HCT116 (cell line): ENCODE measurements around the gene POC1B. TPM values are rescaled to one million over a fixed set of nuclear protein-coding genes. Genes with fewer than 3 reads are reported as not detected.

Source experiments
- ATAC-seq: fragments of 200-7000 bp; cut with Tn5 transposase; 2 replicates; pipeline ENCODE4 v1.9.1; 2020; ENCODE audit warnings: mild to moderate bottlenecking, moderate library complexity
- BruUV-seq: library from RNA; stranded (reverse); fragments of 400-500 nt; replicated peaks from 2 replicates; lab custom pipeline; 2021; lab: Mats Ljungman, UMichigan
- CTCF ChIA-PET: fragments of 300-600 bp; sonication (Branson Sonifier 250); formaldehyde crosslinking; loops from one replicate; lab custom pipeline; 2021; ENCODE audit warnings: antibody characterized with exemption; lab: Charles Lee
- POLR2A ChIA-PET: fragments of 300-600, 350-600 bp; sonication (Branson Sonifier 250); formaldehyde crosslinking; loops from one replicate; lab custom pipeline; 2021; ENCODE audit warnings: antibody characterized with exemption; lab: Charles Lee
- RAD21 ChIA-PET, 2 experiments: fragments of 300-600 bp; sonication (Branson Sonifier 250); formaldehyde crosslinking; loops; one replicate each; lab custom pipeline; 2023; ENCODE audit warnings: low total read pairs in 2 of 2; ENCODE audit not compliant: uncharacterized antibody in 2 of 2, unreplicated experiment in 2 of 2, low non-redundant PET in 1 of 2; lab: Charles Lee
- DNase-seq: peaks from one replicate; pipeline ENCODE4 v3.0.0-alpha.2; 2010; ENCODE audit warnings: low read depth, low spot score
- H2AFZ ChIP-seq: fragments of 200-600 bp; shearing (Covaris generic), sonication (generic); 2 replicates; pipeline ENCODE4 v1.6.1; 2017; ENCODE audit warnings: low read depth, mixed run types, mixed read lengths, antibody characterized with exemption, low read length; ENCODE audit not compliant: poor library complexity, severe bottlenecking
- H3K27ac ChIP-seq: 2 replicates; pipeline ENCODE4 v1.5.1; 2012; ENCODE audit warnings: low read depth, low read length
- H3K27me3 ChIP-seq: fragments of 200-600 bp; sonication (generic); 2 replicates; pipeline ENCODE4 v1.6.1; 2016; ENCODE audit warnings: mixed run types, low read length, mixed read lengths; ENCODE audit not compliant: insufficient read depth
- H3K36me3 ChIP-seq, 2 experiments: fragments of 200-500 bp in 1 of 2; fragments of 200-600 bp in 1 of 2; sonication (Bioruptor generic) in 1 of 2; sonication (generic) in 1 of 2; 2 replicates each; pipeline versions ENCODE4 v1.5.1 to v1.6.1; 2014 to 2016; ENCODE audit warnings: low read length in 2 of 2, inconsistent platforms in 1 of 2, mixed read lengths in 1 of 2, mixed run types in 1 of 2; ENCODE audit not compliant: insufficient read depth in 2 of 2, control insufficient read depth in 1 of 2
- H3K4me1 ChIP-seq, 2 experiments: fragments of 200-600 bp in 1 of 2; sonication (generic) in 1 of 2; 2 replicates each; pipeline versions ENCODE4 v1.5.1 to v1.6.1; 2012 to 2017; ENCODE audit warnings: low read length in 2 of 2, inconsistent platforms in 1 of 2, mild to moderate bottlenecking in 1 of 2, mixed read lengths in 1 of 2, mixed run types in 1 of 2, moderate library complexity in 1 of 2; ENCODE audit not compliant: insufficient read depth in 2 of 2, control insufficient read depth in 1 of 2
- H3K4me2 ChIP-seq: fragments of 200-600 bp; sonication (generic); 2 replicates; pipeline ENCODE4 v1.6.1; 2017; ENCODE audit warnings: mixed run types, low read length, mixed read lengths
- H3K4me3 ChIP-seq, 2 experiments: fragments of 200-600 bp in 1 of 2; sonication (generic) in 1 of 2; replicated peaks in 1 of 2; 2 replicates each; pipeline ENCODE4 v1.5.1; 2011 to 2016; ENCODE audit warnings: low read length in 2 of 2, control low read depth in 1 of 2, low read depth in 1 of 2, mild to moderate bottlenecking in 1 of 2, mixed read lengths in 1 of 2, mixed run types in 1 of 2
- H3K79me2 ChIP-seq: fragments of 200-600 bp; sonication (generic); 2 replicates; pipeline ENCODE4 v1.6.1; 2017; ENCODE audit warnings: mild to moderate bottlenecking, mixed run types, low read length, moderate library complexity, mixed read lengths; ENCODE audit not compliant: insufficient read depth
- H3K9ac ChIP-seq: fragments of 200-600 bp; sonication (generic); 2 replicates; pipeline ENCODE4 v1.6.1; 2016; ENCODE audit warnings: low read length, mixed read lengths
- H3K9me2 ChIP-seq: fragments of 200-600 bp; sonication (generic), shearing (Covaris generic); 2 replicates; pipeline ENCODE4 v1.6.1; 2017; ENCODE audit warnings: mixed run types, mild to moderate bottlenecking, moderate library complexity; ENCODE audit not compliant: insufficient read depth
- H3K9me3 ChIP-seq, 2 experiments: fragments of 200-500 bp in 1 of 2; fragments of 200-600 bp in 1 of 2; sonication (Bioruptor generic) in 1 of 2; sonication (generic) in 1 of 2; 2 replicates each; pipeline ENCODE4 v1.6.1; 2014 to 2017; ENCODE audit warnings: low read length in 2 of 2, mixed read lengths in 2 of 2, inconsistent platforms in 1 of 2, low read depth in 1 of 2, mild to moderate bottlenecking in 1 of 2, mixed run types in 1 of 2, moderate library complexity in 1 of 2; ENCODE audit not compliant: control insufficient read depth in 1 of 2, insufficient read depth in 1 of 2
- H4K20me1 ChIP-seq: fragments of 200-600 bp; sonication (generic), shearing (Covaris generic); 2 replicates; pipeline ENCODE4 v1.6.1; 2017; ENCODE audit warnings: mixed run types, mild to moderate bottlenecking, moderate library complexity; ENCODE audit not compliant: insufficient read depth
- ATF3 ChIP-seq: IDR thresholded peaks from 2 replicates; pipeline ENCODE4 v1.6.1; 2012
- EGR1 ChIP-seq: IDR thresholded peaks from 2 replicates; pipeline ENCODE4 v1.6.1; 2012; ENCODE audit warnings: low read depth
- EZH2 ChIP-seq: fragments of 200-600 bp; sonication (generic); IDR thresholded peaks from 2 replicates; pipeline ENCODE4 v1.6.1; 2017; ENCODE audit warnings: antibody characterized with exemption, mixed run types
- EZH2phosphoT487 ChIP-seq: fragments of 200-600 bp; IDR thresholded peaks from 2 replicates; pipeline ENCODE4 v1.6.1; 2018; ENCODE audit warnings: antibody characterized with exemption, borderline replicate concordance
- FOSL1 ChIP-seq: IDR thresholded peaks from 2 replicates; pipeline ENCODE4 v1.6.1; 2012; ENCODE audit warnings: low read depth
- JUND ChIP-seq: IDR thresholded peaks from 2 replicates; pipeline ENCODE4 v1.6.1; 2012
- RAD21 ChIP-seq: IDR thresholded peaks from 2 replicates; pipeline ENCODE4 v1.6.1; 2012; ENCODE audit warnings: low read depth, mild to moderate bottlenecking
- REST ChIP-seq: IDR thresholded peaks from 2 replicates; pipeline ENCODE4 v1.6.1; 2012; ENCODE audit warnings: low read depth
- SP1 ChIP-seq: IDR thresholded peaks from 2 replicates; pipeline ENCODE4 v1.6.1; 2012; ENCODE audit warnings: low read depth
- YY1 ChIP-seq: IDR thresholded peaks from 2 replicates; pipeline ENCODE4 v1.6.1; 2011; ENCODE audit warnings: low read length, low read depth, moderate library complexity, mild to moderate bottlenecking; ENCODE audit not compliant: insufficient replicate concordance; ENCODE audit errors: extremely low read depth
- ZFX ChIP-seq: fragments of 450-650 bp; IDR thresholded peaks from 2 replicates; pipeline ENCODE4 v1.6.1; 2017
- intact Hi-C: fragments of 100-400 bp; cut with micrococcal nuclease; formaldehyde crosslinking; loops from 2 replicates; pipeline ENCODE4 v1.10.0; 2022
- total RNA-seq: library from RNA; stranded (reverse); gene quantifications from one replicate; pipeline ENCODE4 v1.2.1, GENCODE V29; 2021; ENCODE audit not compliant: unreplicated experiment
- TF ChIP-seq, protein P1 (sequence below): IDR thresholded peaks from 2 replicates; pipeline ENCODE4 v1.6.1; 2011; ENCODE audit warnings: mild to moderate bottlenecking, low read length, moderate library complexity; ENCODE audit not compliant: insufficient replicate concordance; ENCODE audit errors: extremely low read depth

Gene POC1B
- total RNA-seq, 1 experiment from 2014 or later, result 14.3 TPM

DNA sequence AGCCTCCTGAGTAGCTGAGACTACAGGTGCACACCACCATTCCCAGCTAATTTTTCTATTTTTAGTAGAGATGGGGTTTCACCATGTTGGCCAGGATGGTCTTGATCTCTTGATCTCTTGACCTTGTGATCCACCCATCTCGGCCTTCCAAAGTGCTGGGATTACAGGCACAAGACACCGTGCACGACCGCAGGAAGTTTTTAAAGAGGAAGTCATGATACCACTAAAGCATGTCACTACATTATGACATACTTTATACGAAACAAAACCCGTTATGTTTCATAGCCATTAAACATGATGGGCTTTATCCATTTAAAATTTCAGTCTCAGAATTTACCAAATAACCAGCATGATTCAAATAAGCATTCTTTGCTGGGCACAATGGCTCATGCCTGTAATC lies 89.8 kb downstream of the POC1B start:
- Histone ChIP-seq H3K9ac (no peak overlapping the region), H3K4me3 (no peak overlapping the region), H3K79me2 (no peaks in the 10 kb centered on the region), H3K4me1 (peaks cover 0 to 12% of the 10 kb centered on the region in 2 experiments; a peak in 2 of 4 replicates), H3K27me3 (no peaks in the 10 kb centered on the region), H3K9me2 (no peaks in the 10 kb centered on the region), H3K9me3 (no peaks in the 10 kb centered on the region), H4K20me1 (no peaks in the 10 kb centered on the region), H3K4me2 (no peak overlapping the region), H3K36me3 (no peaks in the 10 kb centered on the region), H3K27ac (no peak overlapping the region), H2AFZ (no peak overlapping the region)
- intact Hi-C loops, result no loop called here
- DNase-seq (no peak), ATAC-seq (no peak)
- ChIA-PET CTCF (no interaction called here), POLR2A (no interaction called here), RAD21 (no interaction called here)
- BruUV-seq, result no TSS peak
- TF ChIP-seq EGR1 (no peak), FOSL1 (no peak), YY1 (no peak), EZH2phosphoT487 (no peak), REST (no peak), ATF3 (no peak), EZH2 (no peak), RAD21 (no peak), JUND (no peak), ZFX (no peak), SP1 (no peak)
- TF ChIP-seq, protein P1, sequence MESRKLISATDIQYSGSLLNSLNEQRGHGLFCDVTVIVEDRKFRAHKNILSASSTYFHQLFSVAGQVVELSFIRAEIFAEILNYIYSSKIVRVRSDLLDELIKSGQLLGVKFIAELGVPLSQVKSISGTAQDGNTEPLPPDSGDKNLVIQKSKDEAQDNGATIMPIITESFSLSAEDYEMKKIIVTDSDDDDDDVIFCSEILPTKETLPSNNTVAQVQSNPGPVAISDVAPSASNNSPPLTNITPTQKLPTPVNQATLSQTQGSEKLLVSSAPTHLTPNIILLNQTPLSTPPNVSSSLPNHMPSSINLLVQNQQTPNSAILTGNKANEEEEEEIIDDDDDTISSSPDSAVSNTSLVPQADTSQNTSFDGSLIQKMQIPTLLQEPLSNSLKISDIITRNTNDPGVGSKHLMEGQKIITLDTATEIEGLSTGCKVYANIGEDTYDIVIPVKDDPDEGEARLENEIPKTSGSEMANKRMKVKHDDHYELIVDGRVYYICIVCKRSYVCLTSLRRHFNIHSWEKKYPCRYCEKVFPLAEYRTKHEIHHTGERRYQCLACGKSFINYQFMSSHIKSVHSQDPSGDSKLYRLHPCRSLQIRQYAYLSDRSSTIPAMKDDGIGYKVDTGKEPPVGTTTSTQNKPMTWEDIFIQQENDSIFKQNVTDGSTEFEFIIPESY, result no peak
